Measurements from ENCODE around the gene TPSD1. TPM values are rescaled to one million over a fixed set of nuclear protein-coding genes. Genes with fewer than 3 reads are reported as not detected.

The TPSD1 gene
- total and polyA plus RNA-seq, 9 of the 15 experiments (the other 6 are each of a cell fraction or from before 2014, with no cell fraction given) = not detected

GRCh38 chr16:1272453-1273198, 16.8 kb downstream of the TPSD1 start (continued):
- TF ChIP-seq, protein P1, sequence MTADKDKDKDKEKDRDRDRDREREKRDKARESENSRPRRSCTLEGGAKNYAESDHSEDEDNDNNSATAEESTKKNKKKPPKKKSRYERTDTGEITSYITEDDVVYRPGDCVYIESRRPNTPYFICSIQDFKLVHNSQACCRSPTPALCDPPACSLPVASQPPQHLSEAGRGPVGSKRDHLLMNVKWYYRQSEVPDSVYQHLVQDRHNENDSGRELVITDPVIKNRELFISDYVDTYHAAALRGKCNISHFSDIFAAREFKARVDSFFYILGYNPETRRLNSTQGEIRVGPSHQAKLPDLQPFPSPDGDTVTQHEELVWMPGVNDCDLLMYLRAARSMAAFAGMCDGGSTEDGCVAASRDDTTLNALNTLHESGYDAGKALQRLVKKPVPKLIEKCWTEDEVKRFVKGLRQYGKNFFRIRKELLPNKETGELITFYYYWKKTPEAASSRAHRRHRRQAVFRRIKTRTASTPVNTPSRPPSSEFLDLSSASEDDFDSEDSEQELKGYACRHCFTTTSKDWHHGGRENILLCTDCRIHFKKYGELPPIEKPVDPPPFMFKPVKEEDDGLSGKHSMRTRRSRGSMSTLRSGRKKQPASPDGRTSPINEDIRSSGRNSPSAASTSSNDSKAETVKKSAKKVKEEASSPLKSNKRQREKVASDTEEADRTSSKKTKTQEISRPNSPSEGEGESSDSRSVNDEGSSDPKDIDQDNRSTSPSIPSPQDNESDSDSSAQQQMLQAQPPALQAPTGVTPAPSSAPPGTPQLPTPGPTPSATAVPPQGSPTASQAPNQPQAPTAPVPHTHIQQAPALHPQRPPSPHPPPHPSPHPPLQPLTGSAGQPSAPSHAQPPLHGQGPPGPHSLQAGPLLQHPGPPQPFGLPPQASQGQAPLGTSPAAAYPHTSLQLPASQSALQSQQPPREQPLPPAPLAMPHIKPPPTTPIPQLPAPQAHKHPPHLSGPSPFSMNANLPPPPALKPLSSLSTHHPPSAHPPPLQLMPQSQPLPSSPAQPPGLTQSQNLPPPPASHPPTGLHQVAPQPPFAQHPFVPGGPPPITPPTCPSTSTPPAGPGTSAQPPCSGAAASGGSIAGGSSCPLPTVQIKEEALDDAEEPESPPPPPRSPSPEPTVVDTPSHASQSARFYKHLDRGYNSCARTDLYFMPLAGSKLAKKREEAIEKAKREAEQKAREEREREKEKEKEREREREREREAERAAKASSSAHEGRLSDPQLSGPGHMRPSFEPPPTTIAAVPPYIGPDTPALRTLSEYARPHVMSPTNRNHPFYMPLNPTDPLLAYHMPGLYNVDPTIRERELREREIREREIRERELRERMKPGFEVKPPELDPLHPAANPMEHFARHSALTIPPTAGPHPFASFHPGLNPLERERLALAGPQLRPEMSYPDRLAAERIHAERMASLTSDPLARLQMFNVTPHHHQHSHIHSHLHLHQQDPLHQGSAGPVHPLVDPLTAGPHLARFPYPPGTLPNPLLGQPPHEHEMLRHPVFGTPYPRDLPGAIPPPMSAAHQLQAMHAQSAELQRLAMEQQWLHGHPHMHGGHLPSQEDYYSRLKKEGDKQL (CRISPR knock-in tag; IDR thresholded peaks at IDR 0.05; ENCODE audit: borderline replicate concordance) = no peak
- no peak for TF ChIP-seq ZNF76 (CRISPR knock-in tag; IDR thresholded peaks at IDR 0.05; ENCODE audit: borderline replicate concordance)

GRCh38 chr16:1273816-1274215, 17.9 kb downstream of the TPSD1 start:
- Histone ChIP-seq H3K9ac (ENCODE audit: insufficient read depth in 1 of 2, low read depth in 2 of 2, low read length in 2 of 2) (no peak overlapping the region), H3K36me3 (ENCODE audit: control insufficient read depth, insufficient read depth, low read length) (no peaks in the 10 kb centered on the region), H4K20me1 (replicated peaks; ENCODE audit: control insufficient read depth, insufficient read depth, low read length) (no peaks in the 10 kb centered on the region), H3K79me2 (ENCODE audit: control insufficient read depth, insufficient read depth, low read length) (no peaks in the 10 kb centered on the region), H3K4me3 (no peak overlapping the region), H3K27me3 (ENCODE audit: control insufficient read depth in 2 of 2, insufficient read depth in 2 of 2, low read length in 2 of 2) (peaks cover 0 to 22% of the 10 kb centered on the region in 2 experiments; a peak in 3 of 5 replicates), H3K4me1 (replicated peaks in 1 of 2; ENCODE audit: control insufficient read depth in 2 of 2, insufficient read depth in 2 of 2, low read length in 2 of 2) (peaks cover 3 to 44% of the 10 kb centered on the region in 2 experiments; a peak in 3 of 5 replicates), H2AFZ (ENCODE audit: low read depth, low read length) (no peak overlapping the region), H3K4me2 (ENCODE audit: insufficient read depth, low read length) (no peak overlapping the region), H3K9me1 (ENCODE audit: control insufficient read depth, insufficient read depth, low read length) (no peaks in the 10 kb centered on the region), H3K9me3 (replicated peaks; ENCODE audit: control insufficient read depth, insufficient read depth, low read depth, low read length) (no peaks in the 10 kb centered on the region), H3K27ac (ENCODE audit: extremely low read depth, low read depth, low read length) (no peak overlapping the region)
- CTCF ChIA-PET (ENCODE audit: low intra/inter-chr PET ratio) = no interaction called here
- intact Hi-C loops (cut with micrococcal nuclease) (no loop called here), in situ Hi-C loops (cut with MboI) (no loop called here)
- WGBS (ENCODE audit: insufficient coverage, low coverage, missing lambda C conversion rate) = 34% methylated on average over 13 of the region's 15 CpGs
- DNase-seq (ENCODE audit: extremely low read depth in 1 of 4, low spot score in 3 of 4) (no peak), ATAC-seq (no peak), FAIRE-seq (no peak)
- POLR2A ChIA-PET = interaction anchor here (0.8 to 1.6 kb wide), 2 partner anchors 10 to 58 kb away, joined by 3 read pairs; no protein-coding TSS in a partner anchor
- BruUV-seq (replicated peaks) = no TSS peak
- no peak for TF ChIP-seq ZNF696 (CRISPR knock-in tag; conservative IDR thresholded peaks at IDR 0.05)
- no peak for TF ChIP-seq TAF1 (IDR thresholded peaks at IDR 0.05; ENCODE audit: control insufficient read depth, extremely low read depth, insufficient read depth, low read length, severe bottlenecking)
- no peak for TF ChIP-seq CC2D1A (IDR thresholded peaks at IDR 0.05)
- no peak for TF ChIP-seq SMARCB1 (IDR thresholded peaks at IDR 0.05; ENCODE audit: insufficient read length, low read depth)
- TF ChIP-seq AFF4 (CRISPR knock-in tag; IDR thresholded peaks at IDR 0.05) = no peak
- TF ChIP-seq CCAR2 (IDR thresholded peaks at IDR 0.05; ENCODE audit: low read depth, low read length) = no peak
- no peak for TF ChIP-seq ZNF212 (CRISPR knock-in tag; IDR thresholded peaks at IDR 0.05)
- TF ChIP-seq FOXJ3 (CRISPR knock-in tag; IDR thresholded peaks at IDR 0.05) = no peak
- no peak for TF ChIP-seq KAT8 (IDR thresholded peaks at IDR 0.05; ENCODE audit: low read depth)
